Measurements from ENCODE around the gene TNNI3. TPM values are rescaled to one million over a fixed set of nuclear protein-coding genes. Genes with fewer than 3 reads are reported as not detected.

The TNNI3 gene
- total and polyA plus RNA-seq, 2 experiments from 2014 or later, result 64.5 to 85.5 TPM

DNA sequence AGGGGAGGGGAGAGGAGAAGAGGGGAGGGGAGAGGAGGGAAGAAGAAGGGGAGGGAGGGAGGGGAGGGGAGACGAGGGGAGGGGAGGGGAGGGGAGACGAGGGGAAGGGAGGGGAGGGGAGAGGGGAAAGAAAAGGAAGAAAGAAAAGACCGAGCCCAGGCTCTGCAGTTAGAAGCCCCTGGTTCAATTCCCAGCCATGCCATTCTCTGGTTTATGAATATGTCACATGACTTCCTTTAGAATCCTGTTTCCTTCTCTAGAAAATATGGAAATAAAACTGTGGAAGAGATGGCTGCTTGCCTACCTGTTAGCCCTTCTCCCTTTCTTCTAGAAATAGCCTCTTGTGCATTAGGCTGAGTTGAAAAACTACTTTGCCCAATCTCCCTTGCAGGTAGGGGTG, 22.8 kb downstream of the TNNI3 start:
- no peaks in the 10 kb centered on the region for H3K36me3 ChIP-seq
- TF ChIP-seq, protein P1, sequence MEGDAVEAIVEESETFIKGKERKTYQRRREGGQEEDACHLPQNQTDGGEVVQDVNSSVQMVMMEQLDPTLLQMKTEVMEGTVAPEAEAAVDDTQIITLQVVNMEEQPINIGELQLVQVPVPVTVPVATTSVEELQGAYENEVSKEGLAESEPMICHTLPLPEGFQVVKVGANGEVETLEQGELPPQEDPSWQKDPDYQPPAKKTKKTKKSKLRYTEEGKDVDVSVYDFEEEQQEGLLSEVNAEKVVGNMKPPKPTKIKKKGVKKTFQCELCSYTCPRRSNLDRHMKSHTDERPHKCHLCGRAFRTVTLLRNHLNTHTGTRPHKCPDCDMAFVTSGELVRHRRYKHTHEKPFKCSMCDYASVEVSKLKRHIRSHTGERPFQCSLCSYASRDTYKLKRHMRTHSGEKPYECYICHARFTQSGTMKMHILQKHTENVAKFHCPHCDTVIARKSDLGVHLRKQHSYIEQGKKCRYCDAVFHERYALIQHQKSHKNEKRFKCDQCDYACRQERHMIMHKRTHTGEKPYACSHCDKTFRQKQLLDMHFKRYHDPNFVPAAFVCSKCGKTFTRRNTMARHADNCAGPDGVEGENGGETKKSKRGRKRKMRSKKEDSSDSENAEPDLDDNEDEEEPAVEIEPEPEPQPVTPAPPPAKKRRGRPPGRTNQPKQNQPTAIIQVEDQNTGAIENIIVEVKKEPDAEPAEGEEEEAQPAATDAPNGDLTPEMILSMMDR (IDR thresholded peaks at IDR 0.05; ENCODE audit: low read depth, low read length), result no peak
- H3K9me3 ChIP-seq (ENCODE audit: low read depth), result no peaks in the 10 kb centered on the region
- H3K27me3 ChIP-seq, result no peaks in the 10 kb centered on the region
- no peak for DNase-seq (ENCODE audit: low read depth in 1 of 2, low spot score in 1 of 2)
- no peak overlapping the region for H3K27ac ChIP-seq
- no peak overlapping the region for H3K4me3 ChIP-seq
- H3K4me1 ChIP-seq (ENCODE audit: low read depth), result no peaks in the 10 kb centered on the region

- Histone ChIP-seq H3K4me1 (ENCODE audit: low read depth) (no peaks in the 10 kb centered on the region), H3K27ac (no peak overlapping the region), H3K4me3 (no peak overlapping the region), H3K9me3 (ENCODE audit: low read depth) (no peaks in the 10 kb centered on the region), H3K27me3 (no peaks in the 10 kb centered on the region), H3K36me3 (no peaks in the 10 kb centered on the region)
- TF ChIP-seq, protein P1 (IDR thresholded peaks at IDR 0.05; ENCODE audit: low read depth, low read length), result no peak
- DNase-seq (ENCODE audit: low read depth in 1 of 2, low spot score in 1 of 2), result no peak
These were observed 23.7 kb downstream of the TNNI3 start for GRCh38 chr19:55133639-55134444.

DNA sequence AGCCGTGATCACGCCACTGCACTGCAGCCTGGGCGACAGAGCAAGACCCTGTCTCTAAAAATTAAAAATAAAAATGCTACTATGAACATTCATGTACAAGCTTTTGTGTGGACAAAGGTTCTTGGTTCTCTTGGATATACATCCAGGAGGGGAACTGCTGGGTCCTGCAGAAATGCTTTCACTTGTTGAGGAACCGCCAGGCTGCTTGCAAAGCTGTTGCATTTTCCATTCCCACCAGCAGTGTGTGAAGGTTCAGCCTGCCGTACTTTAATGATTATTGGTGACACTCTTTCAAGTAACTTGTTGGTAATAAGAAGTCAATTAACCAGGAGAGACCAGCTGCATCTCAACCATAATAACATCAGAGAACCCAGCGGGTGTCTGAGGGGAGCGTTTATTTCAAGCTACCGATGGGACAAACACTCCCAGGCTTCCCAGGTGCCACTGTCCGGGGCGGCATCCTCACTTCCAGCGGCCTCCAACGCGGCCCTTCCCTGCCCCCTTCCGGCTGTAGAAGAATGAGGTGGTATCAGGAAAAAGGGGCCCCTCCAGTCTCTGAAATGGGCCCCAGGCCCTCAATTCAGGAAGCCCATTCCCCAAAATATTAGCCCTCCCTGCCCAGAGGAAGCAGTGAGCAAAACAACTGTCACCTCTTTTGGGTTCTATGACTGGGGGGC, 24.9 kb downstream of the TNNI3 start:
- no peak for DNase-seq (ENCODE audit: low read depth in 1 of 2, low spot score in 1 of 2)
- Histone ChIP-seq H3K27me3 (no peaks in the 10 kb centered on the region), H3K9me3 (ENCODE audit: low read depth) (no peaks in the 10 kb centered on the region), H3K4me1 (ENCODE audit: low read depth) (no peaks in the 10 kb centered on the region), H3K36me3 (no peaks in the 10 kb centered on the region), H3K4me3 (no peak overlapping the region), H3K27ac (no peak overlapping the region)
- TF ChIP-seq, protein P1 (IDR thresholded peaks at IDR 0.05; ENCODE audit: low read depth, low read length), result peak; percentile 24

GRCh38 chr19:55131421-55131820, 26.1 kb downstream of the TNNI3 start:
- DNase-seq (ENCODE audit: low read depth in 1 of 2, low spot score in 1 of 2), result no peak
- no peaks in the 10 kb centered on the region for H3K27me3 ChIP-seq
- no peaks in the 10 kb centered on the region for H3K36me3 ChIP-seq
- H3K4me3 ChIP-seq, result no peak overlapping the region
- no peaks in the 10 kb centered on the region for H3K9me3 ChIP-seq (ENCODE audit: low read depth)
- H3K4me1 ChIP-seq (ENCODE audit: low read depth), result no peaks in the 10 kb centered on the region
- no peak overlapping the region for H3K27ac ChIP-seq
- TF ChIP-seq, protein P1 (IDR thresholded peaks at IDR 0.05; ENCODE audit: low read depth, low read length), result no peak

DNA sequence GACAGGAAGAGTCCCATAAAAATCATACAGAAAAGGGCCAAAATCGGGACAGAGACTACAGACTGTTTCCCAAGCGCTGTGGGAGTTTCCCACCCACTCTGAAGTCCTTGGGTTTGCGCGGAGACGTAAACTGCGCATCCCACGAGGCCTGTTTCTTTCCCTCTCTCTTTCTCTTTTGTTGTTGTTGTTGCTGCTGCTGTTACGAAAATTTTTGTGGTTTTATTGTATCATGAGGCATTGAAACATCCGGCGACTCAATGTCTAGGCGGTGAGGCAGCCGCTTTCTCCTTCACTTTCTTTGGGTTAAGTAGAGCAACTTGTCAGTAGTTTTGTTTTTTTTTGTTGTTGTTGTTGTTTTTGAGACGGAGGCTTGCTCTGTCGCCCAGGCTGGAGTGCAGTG, 38.5 kb downstream of the TNNI3 start:
- H3K4me3 ChIP-seq, result no peak overlapping the region
- H3K9me3 ChIP-seq (ENCODE audit: low read depth), result no peaks in the 10 kb centered on the region
- H3K4me1 ChIP-seq (ENCODE audit: low read depth), result peaks cover 16% of the 10 kb centered on the region
- H3K27ac ChIP-seq, result no peak overlapping the region
- TF ChIP-seq, protein P1 (IDR thresholded peaks at IDR 0.05; ENCODE audit: low read depth, low read length), result no peak
- H3K27me3 ChIP-seq, result peaks cover 2% of the 10 kb centered on the region
- DNase-seq (ENCODE audit: low read depth in 1 of 2, low spot score in 1 of 2), result no peak
- H3K36me3 ChIP-seq, result no peaks in the 10 kb centered on the region

All from cardiac muscle cell (in vitro differentiated cells and primary cell).